Epithelial cell of esophagus (primary cell): ENCODE measurements around the gene DNAJC11.

ENCODE experiments used
- DNase-seq: peaks from one replicate; pipeline ENCODE4 v3.0.0; 2010; ENCODE audit warnings: low read depth
- H3K4me3 ChIP-seq: 2 replicates; pipeline ENCODE4 v1.5.1; 2011; ENCODE audit warnings: mild to moderate bottlenecking, low read length, control low read depth
- TF ChIP-seq, protein P1 (sequence below): IDR thresholded peaks from 2 replicates; pipeline ENCODE4 v1.5.1; 2011; ENCODE audit warnings: low read depth, mild to moderate bottlenecking, low read length, control low read depth, inconsistent platforms; ENCODE audit not compliant: insufficient read depth; ENCODE audit errors: missing control alignments

Gene DNAJC11

DNA sequence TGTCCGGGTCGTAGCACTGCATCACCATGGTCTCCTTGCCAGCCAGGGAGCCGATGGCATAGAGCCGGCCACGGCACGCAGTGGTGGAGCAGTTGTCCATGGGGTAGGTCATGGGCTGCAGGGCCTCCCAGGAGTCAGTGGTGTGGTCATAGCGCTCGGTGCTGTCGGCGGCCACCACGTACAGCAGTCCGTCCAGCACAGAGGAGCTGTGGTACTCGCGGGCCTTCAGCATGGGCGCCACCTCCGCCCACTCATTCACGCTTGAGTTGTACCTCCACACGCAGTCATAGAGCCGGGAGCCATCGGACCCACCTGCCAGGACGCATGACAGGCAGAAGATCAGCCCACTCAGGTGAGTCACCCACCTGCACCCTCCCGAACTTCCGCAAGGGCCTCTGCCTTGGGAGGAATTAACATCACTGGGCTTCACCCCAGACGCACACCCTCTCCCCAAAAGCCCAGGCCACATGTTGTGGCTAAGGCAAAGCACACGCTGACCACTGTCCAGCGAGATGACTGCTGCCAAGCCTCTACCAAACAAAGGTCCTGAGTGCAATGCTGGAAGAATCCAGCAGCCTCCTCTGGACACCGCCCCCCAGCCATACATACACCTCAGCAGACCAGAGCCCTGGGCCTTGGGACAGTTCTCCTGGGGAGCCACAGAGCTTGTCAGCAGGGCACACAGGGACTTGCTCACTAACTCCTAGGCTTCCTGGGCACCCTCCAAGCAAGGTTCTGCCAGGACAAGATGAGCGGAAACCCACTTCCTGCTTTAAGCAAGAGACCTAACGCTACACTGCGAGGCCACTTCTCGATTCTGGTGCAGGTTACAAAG is 102.3 kb downstream of the DNAJC11 start:
- TF ChIP-seq, protein P1, sequence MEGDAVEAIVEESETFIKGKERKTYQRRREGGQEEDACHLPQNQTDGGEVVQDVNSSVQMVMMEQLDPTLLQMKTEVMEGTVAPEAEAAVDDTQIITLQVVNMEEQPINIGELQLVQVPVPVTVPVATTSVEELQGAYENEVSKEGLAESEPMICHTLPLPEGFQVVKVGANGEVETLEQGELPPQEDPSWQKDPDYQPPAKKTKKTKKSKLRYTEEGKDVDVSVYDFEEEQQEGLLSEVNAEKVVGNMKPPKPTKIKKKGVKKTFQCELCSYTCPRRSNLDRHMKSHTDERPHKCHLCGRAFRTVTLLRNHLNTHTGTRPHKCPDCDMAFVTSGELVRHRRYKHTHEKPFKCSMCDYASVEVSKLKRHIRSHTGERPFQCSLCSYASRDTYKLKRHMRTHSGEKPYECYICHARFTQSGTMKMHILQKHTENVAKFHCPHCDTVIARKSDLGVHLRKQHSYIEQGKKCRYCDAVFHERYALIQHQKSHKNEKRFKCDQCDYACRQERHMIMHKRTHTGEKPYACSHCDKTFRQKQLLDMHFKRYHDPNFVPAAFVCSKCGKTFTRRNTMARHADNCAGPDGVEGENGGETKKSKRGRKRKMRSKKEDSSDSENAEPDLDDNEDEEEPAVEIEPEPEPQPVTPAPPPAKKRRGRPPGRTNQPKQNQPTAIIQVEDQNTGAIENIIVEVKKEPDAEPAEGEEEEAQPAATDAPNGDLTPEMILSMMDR: no peak
- DNase-seq: peak; percentile 91
- H3K4me3 ChIP-seq: peak overlapping the region; percentile 95

DNA sequence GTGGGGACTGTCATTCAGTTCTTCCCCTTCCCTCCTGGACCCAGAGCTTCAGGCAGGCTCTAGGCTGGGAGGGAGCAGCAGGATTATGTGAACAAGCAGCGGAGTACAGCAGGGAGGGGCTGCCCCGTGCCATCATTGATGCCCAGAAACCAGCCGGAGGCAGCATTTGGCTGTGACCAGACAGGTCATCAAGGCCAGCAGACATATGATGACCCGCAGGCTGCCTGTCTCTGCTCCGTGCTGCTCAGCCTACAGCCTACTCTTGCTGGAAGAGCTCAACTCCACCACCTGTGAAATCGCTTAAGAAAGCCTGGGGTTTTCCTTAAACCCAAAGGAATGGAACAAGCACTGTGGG is 103.9 kb downstream of the DNAJC11 start:
- TF ChIP-seq, protein P1: no peak
- DNase-seq: no peak

DNA sequence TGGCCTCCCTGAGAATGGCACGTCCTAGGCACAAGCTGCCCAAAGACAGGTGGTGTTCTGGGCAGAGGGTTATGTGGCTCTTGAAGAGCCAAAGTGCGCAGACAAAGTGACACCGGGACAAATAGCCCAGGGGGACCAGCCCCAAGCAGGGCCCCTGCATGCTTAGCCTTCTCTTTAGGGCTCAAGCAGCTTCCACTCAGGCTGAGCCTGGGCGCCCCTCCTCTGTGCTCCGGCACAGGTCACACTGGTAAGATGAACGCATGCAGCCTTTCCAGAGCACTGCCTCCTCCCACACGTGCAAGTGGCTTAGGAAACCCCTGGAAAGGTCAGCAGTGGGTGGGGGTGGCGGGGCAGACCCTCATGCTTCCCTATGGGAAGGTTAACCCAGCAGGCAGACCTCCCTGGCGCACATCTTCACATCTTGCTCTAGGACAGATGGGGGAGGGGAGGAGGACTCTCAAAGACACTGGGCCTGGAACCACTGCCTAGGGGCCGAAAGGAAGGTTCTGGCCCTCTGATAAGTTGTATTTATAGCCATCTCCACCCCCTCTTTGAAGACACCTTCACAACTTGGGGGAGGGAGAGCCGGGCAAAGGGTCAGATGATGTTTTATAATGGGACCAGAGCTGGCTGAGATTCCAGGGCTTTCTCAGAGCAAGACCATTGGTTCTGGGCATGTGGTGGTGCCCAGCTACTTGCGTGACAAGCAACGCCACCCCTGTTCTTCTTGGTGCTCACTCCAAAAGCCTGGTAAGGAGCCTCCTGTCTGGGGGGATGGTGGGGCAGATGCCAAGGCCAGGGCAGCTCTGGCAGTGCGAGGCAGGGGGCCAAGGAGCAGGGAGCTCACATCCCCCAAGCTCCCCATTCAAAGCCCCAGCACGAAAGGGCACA is 104.5 kb downstream of the DNAJC11 start:
- no peak for DNase-seq
- TF ChIP-seq, protein P1: no peak
- H3K4me3 ChIP-seq: no peak overlapping the region

More for the DNA sequence above, 103.9 kb downstream of the DNAJC11 start:
- H3K4me3 ChIP-seq: no peak overlapping the region

DNA sequence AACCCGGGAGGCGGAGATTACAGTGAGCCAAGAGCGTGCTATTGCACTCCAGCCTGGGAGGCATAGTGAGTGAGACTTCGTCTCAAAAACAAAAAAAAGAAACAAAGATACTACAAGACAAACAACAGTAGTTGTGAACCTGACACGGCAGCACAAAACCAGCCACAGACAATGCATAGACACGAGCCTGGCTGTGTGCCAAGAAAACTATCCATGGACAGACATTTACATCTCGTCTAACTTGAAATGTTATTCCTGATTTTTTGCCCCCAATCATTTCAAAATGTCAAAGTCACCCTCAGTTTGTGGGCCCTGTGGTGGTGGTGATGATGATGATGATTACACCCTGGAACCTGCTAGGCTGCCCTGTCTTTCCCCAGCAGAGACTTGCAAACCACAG is 105.3 kb downstream of the DNAJC11 start:
- TF ChIP-seq, protein P1: no peak
- no peak overlapping the region for H3K4me3 ChIP-seq
- DNase-seq: no peak

DNA sequence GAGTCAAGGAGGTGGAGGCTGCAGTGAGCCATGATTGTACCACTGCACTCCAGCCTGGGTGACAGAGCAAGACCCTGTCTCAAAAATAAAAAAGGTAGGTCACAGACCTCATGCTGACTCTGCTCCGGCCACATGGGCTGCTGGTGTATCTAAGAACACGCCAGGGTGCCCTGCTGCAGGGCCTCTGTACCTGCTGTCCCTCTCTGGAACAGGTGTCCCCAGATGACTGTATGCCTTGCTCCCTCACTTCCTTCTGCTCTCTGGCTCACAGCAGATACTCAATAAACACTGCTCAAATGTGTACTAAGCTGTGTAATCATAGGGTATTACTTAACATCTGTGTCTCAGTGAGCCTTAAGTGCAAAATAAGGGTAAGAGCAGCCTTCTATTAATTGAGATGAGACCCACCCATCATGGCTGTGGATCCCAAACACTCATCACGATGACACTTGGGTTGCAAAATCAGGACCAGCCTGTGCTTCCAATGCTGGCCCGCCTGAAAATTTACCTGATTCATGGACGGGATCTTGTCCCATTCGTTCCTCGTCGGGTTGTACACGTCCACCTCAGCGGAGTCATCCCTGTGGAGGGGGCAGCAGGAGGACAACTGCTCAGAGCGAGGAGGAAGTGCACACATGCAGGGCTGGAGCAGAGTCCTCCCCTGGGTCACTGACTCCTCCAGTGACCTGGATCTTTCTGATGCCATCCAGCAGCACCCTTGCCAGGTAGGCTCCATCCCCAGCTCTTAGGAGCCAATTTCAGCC is 106.5 kb downstream of the DNAJC11 start:
- TF ChIP-seq, protein P1: no peak
- no peak overlapping the region for H3K4me3 ChIP-seq
- DNase-seq: no peak

DNA sequence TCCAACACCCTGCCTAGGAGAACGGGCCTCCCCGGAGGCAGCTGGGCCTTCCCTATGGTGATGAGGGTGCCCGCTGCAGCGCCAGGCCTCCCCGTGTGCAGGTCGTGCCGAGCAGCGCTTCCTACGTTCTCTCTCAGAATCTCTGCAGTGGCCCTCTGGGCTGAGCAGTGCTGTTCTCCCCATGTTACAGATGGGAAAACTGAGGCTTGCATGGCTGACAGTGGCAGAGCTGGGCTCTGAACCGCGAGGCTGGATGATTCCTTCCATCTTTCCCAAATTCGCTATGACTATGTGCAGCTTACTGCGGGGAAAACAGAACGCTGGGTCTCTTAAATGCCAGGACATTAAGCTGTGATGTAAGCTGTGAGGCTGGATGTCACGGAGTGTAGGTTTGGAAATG is 107.8 kb downstream of the DNAJC11 start:
- TF ChIP-seq, protein P1: no peak
- no peak overlapping the region for H3K4me3 ChIP-seq
- no peak for DNase-seq
